Sigmoid colon (tissue), 7 donors: ENCODE results near the gene IRX3. TPM values are rescaled to one million over a fixed set of nuclear protein-coding genes. Genes with fewer than 3 reads are reported as not detected.

ENCODE experiments used
- DNase-seq: peaks from one replicate; pipeline ENCODE4 v3.0.0-alpha.2; 2019
- H3K27ac ChIP-seq, 4 donors: fragments of 200-600 bp; sonication (generic); one replicate each; pipeline ENCODE4 v1.5.1; 2016 to 2019; ENCODE audit warnings: mild to moderate bottlenecking in 1 of 4
- H3K27me3 ChIP-seq, 3 donors: fragments of 200-600 bp; sonication (generic); one replicate each; pipeline ENCODE4 v1.5.1; 2019; ENCODE audit warnings: mild to moderate bottlenecking in 1 of 3
- H3K36me3 ChIP-seq, 4 donors: fragments of 200-600 bp; sonication (generic); one replicate each; pipeline ENCODE4 v1.5.1; 2016 to 2019
- H3K4me1 ChIP-seq, 4 donors: fragments of 200-600 bp; sonication (generic); one replicate each; pipeline ENCODE4 v1.5.1; 2017 to 2019
- H3K4me3 ChIP-seq, 4 donors: fragments of 200-600 bp; sonication (generic); one replicate each; pipeline ENCODE4 v1.5.1; 2017 to 2019; ENCODE audit warnings: mild to moderate bottlenecking in 2 of 4, moderate library complexity in 1 of 4
- H3K9me3 ChIP-seq, 4 donors: fragments of 200-600 bp in 3 of 4; sonication (generic) in 3 of 4; one replicate each; pipeline versions ENCODE4 v1.5.1 to v1.6.1; 2013 to 2019
- EP300 ChIP-seq, 4 donors: sonication (generic); formaldehyde crosslinking; IDR thresholded peaks; one replicate each; pipeline ENCODE4 v1.6.1; 2017; ENCODE audit warnings: antibody characterized with exemption in 4 of 4
- POLR2A ChIP-seq, 2 donors: fragments of 450-650 bp; IDR thresholded peaks; one replicate each; pipeline ENCODE4 v1.6.1; 2016; ENCODE audit warnings: antibody characterized with exemption in 2 of 2, mild to moderate bottlenecking in 2 of 2, moderate library complexity in 2 of 2
- POLR2AphosphoS5 ChIP-seq, 4 donors: sonication (generic); formaldehyde crosslinking; IDR thresholded peaks; one replicate each; pipeline ENCODE4 v1.6.1; 2017; ENCODE audit warnings: antibody characterized with exemption in 4 of 4
- WGBS, 2 donors: extraction: QIAGEN DNeasy Blood & Tissue Kit; methylation state at CpG; one replicate each; pipeline ENCODE4 v1.1.7; 2013; 5-methylcytosine and 5-hydroxymethylcytosine counted together
- intact Hi-C: fragments of 100-400 bp; cut with DNase I; formaldehyde crosslinking; loops from one replicate; pipeline ENCODE4 v1.15.1; 2023
- polyA plus RNA-seq, 3 donors: library from polyadenylated mRNA; stranded (reverse); fragments of 200-250 nt; gene quantifications; one replicate each; pipeline ENCODE4 v1.2.3, GENCODE V29; 2013
- total RNA-seq, 4 donors: library from RNA; depleted of rRNA; stranded (reverse); fragments of >200 nt; gene quantifications; one replicate each; pipeline ENCODE4 v1.1.0, GENCODE V29; 2016
- TF ChIP-seq, protein P1 (sequence below), 4 experiments: fragments of 450-650 bp in 3 of 4; fragments of 200-600 bp in 1 of 4; IDR thresholded peaks; one replicate each; pipeline ENCODE4 v1.5.1; 2016 to 2019; ENCODE audit warnings: antibody characterized with exemption in 4 of 4, mild to moderate bottlenecking in 3 of 4, moderate library complexity in 2 of 4
- donor health status: healthy with polysubstance abuse.
- donor health status: Bipolar disorder and iron deficiency.
- donor health status: healthy.

Gene IRX3
- total and polyA plus RNA-seq, 7 donors = 0.10 to 0.33 (median 0.27) TPM; not detected in 4

DNA sequence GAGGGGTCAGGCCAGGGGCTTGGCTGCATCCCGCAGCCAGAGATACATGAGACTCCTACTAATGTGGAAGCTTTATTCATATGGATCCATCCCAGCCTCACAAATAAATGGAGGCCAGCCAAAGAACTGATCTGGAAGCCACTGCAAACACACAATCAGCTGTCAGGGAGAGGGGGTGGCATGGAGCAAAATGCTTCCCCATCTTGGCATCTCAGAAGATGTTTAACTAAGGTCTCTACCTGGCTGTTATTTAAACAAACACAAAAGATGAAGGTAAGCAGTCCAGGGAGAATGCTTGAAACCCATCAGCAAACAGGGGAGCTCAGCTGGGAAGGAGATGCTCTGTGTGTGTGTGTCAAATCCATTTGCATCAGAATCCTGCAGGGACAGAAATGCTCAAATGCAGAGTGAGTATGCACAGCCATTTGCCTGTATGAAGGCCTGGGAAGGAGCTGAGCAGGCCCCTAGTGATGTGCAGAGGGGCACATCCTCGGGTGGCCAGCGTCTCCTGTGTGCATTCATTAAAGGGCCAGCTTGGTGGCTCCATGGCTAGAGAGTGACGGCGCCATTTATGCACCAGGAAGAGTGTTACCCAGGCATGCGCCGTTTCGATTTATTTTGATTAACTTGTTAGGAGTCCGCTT is 34.2 kb upstream of the IRX3 start:
- H3K4me1 ChIP-seq = no peaks in the 10 kb centered on the region
- H3K9me3 ChIP-seq = no peaks in the 10 kb centered on the region
- no peaks in the 10 kb centered on the region for H3K36me3 ChIP-seq
- intact Hi-C loops = no loop called here
- H3K27me3 ChIP-seq = no peaks in the 10 kb centered on the region
- WGBS, 2 donors = 69 to 83% methylated on average over 9 of the region's 9 CpGs
- DNase-seq = peak; percentile 8
- TF ChIP-seq POLR2A (IDR thresholded peaks at IDR 0.05) (no peak), EP300 (IDR thresholded peaks at IDR 0.05) (no peak)
- H3K27ac ChIP-seq = no peak overlapping the region
- H3K4me3 ChIP-seq = no peak overlapping the region

DNA sequence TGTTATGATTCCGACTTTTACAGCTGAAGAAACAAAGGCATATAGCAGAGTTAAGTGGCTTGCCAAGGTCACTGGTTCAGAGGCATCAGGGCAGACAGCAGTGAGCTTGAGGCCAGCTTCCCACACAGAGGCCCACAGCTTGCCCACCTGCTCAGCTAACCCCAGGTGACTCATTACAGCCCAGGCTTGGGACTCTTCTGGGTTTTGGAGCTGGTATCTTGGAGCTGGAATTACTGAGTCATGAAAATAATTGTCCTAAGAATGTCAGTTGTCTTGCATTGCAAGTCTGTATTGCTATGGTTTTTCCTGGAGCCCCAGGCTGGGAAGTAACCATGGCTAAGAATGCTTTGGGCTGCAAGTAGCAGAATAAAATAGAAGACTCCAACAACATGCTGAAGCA is 32.4 kb upstream of the IRX3 start:
- H3K27ac ChIP-seq = no peak overlapping the region
- H3K4me1 ChIP-seq = no peaks in the 10 kb centered on the region
- no peaks in the 10 kb centered on the region for H3K27me3 ChIP-seq
- intact Hi-C loops = no loop called here
- no peaks in the 10 kb centered on the region for H3K36me3 ChIP-seq
- DNase-seq = peak; percentile 22
- H3K9me3 ChIP-seq = no peaks in the 10 kb centered on the region
- 67 to 76% methylated on average over 1 of the region's 1 CpG for WGBS, 2 donors
- TF ChIP-seq EP300 (IDR thresholded peaks at IDR 0.05) (no peak), POLR2AphosphoS5 (IDR thresholded peaks at IDR 0.05) (no peak), POLR2A (IDR thresholded peaks at IDR 0.05) (no peak)
- TF ChIP-seq, protein P1, sequence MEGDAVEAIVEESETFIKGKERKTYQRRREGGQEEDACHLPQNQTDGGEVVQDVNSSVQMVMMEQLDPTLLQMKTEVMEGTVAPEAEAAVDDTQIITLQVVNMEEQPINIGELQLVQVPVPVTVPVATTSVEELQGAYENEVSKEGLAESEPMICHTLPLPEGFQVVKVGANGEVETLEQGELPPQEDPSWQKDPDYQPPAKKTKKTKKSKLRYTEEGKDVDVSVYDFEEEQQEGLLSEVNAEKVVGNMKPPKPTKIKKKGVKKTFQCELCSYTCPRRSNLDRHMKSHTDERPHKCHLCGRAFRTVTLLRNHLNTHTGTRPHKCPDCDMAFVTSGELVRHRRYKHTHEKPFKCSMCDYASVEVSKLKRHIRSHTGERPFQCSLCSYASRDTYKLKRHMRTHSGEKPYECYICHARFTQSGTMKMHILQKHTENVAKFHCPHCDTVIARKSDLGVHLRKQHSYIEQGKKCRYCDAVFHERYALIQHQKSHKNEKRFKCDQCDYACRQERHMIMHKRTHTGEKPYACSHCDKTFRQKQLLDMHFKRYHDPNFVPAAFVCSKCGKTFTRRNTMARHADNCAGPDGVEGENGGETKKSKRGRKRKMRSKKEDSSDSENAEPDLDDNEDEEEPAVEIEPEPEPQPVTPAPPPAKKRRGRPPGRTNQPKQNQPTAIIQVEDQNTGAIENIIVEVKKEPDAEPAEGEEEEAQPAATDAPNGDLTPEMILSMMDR (IDR thresholded peaks at IDR 0.05) = no peak
- H3K4me3 ChIP-seq = no peak overlapping the region

GRCh38 chr16:54317101-54317611 is 30.6 kb upstream of the IRX3 start:
- TF ChIP-seq POLR2A (IDR thresholded peaks at IDR 0.05) = no peak
- TF ChIP-seq, protein P1 (IDR thresholded peaks at IDR 0.05) = no peak
- TF ChIP-seq POLR2AphosphoS5 (IDR thresholded peaks at IDR 0.05) = no peak
- TF ChIP-seq EP300 (IDR thresholded peaks at IDR 0.05) = no peak
- intact Hi-C loops = no loop called here
- H3K4me1 ChIP-seq = no peaks in the 10 kb centered on the region
- no peak overlapping the region for H3K4me3 ChIP-seq
- no peaks in the 10 kb centered on the region for H3K36me3 ChIP-seq
- peak; percentile 37 for DNase-seq
- H3K27ac ChIP-seq = no peak overlapping the region
- 79 to 87% methylated on average over 15 of the region's 15 CpGs for WGBS, 2 donors
- no peaks in the 10 kb centered on the region for H3K9me3 ChIP-seq
- no peaks in the 10 kb centered on the region for H3K27me3 ChIP-seq

- no peaks in the 10 kb centered on the region for H3K4me1 ChIP-seq
- H3K4me3 ChIP-seq = no peak overlapping the region
- DNase-seq = peak; percentile 35
- TF ChIP-seq, protein P1 (IDR thresholded peaks at IDR 0.05) = no peak
- TF ChIP-seq POLR2AphosphoS5 (IDR thresholded peaks at IDR 0.05) (no peak), EP300 (IDR thresholded peaks at IDR 0.05) (no peak), POLR2A (IDR thresholded peaks at IDR 0.05) (no peak)
- no peaks in the 10 kb centered on the region for H3K9me3 ChIP-seq
- intact Hi-C loops = no loop called here
- H3K36me3 ChIP-seq = no peaks in the 10 kb centered on the region
- no peaks in the 10 kb centered on the region for H3K27me3 ChIP-seq
- WGBS, 2 donors = 80 to 82% methylated on average over 8 of the region's 8 CpGs
- H3K27ac ChIP-seq = no peak overlapping the region
These were observed 29.7 kb upstream of the IRX3 start for GRCh38 chr16:54316095-54316889.

DNA sequence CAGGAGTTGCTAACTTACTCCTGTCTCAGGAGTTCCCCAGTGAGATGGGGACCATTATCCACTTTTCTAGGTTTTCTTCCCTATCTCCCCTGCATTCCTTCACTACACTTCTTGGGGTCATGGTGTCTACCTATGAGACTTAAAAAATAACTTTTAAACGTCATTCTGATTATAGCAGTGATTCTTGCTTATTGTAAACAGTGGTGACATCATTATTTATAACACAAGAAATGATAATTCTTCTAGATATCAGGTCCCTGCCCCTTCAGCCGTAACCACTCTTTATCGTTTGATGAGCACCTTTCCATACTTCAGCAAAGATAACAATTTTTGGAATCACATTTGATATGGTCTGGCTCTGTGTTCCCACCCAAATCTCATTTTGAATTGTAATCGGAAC is 27.2 kb upstream of the IRX3 start:
- H3K27ac ChIP-seq = no peak overlapping the region
- no peaks in the 10 kb centered on the region for H3K36me3 ChIP-seq
- TF ChIP-seq, protein P1 (IDR thresholded peaks at IDR 0.05) = no peak
- TF ChIP-seq EP300 (IDR thresholded peaks at IDR 0.05) = no peak
- TF ChIP-seq POLR2AphosphoS5 (IDR thresholded peaks at IDR 0.05) = no peak
- no peak for TF ChIP-seq POLR2A (IDR thresholded peaks at IDR 0.05)
- intact Hi-C loops = no loop called here
- H3K9me3 ChIP-seq = no peaks in the 10 kb centered on the region
- no peak overlapping the region for H3K4me3 ChIP-seq
- no peaks in the 10 kb centered on the region for H3K27me3 ChIP-seq
- no peaks in the 10 kb centered on the region for H3K4me1 ChIP-seq
- 70 to 83% methylated on average over 4 of the region's 4 CpGs for WGBS, 2 donors
- no peak for DNase-seq
